Panc1 (cell line): ENCODE measurements around the gene PPIP5K2.

Experiments used
- POLR2AphosphoS5 ChIP-seq: IDR thresholded peaks from 2 replicates; pipeline ENCODE4 v1.6.1; 2012; ENCODE audit warnings: mild to moderate bottlenecking, low read depth, low read length, moderate library complexity
- REST ChIP-seq, 2 experiments: IDR thresholded peaks; 2 replicates each; pipeline ENCODE4 v1.6.1; 2011 to 2012; ENCODE audit warnings: low read depth in 2 of 2, control low read depth in 1 of 2, low read length in 1 of 2, mild to moderate bottlenecking in 1 of 2, moderate library complexity in 1 of 2; ENCODE audit not compliant: insufficient read depth in 1 of 2
- SIN3A ChIP-seq: IDR thresholded peaks from 2 replicates; pipeline ENCODE4 v1.6.1; 2012; ENCODE audit warnings: low read depth, mild to moderate bottlenecking, low read length, moderate library complexity, borderline replicate concordance; ENCODE audit not compliant: insufficient read depth
- TF ChIP-seq, protein P1 (sequence below): fragments of 450-650 bp; IDR thresholded peaks from 2 replicates; pipeline ENCODE4 v1.5.1; 2017; ENCODE audit warnings: mild to moderate bottlenecking

- TF ChIP-seq POLR2AphosphoS5 (no peak), REST (IDR thresholded peaks at IDR 0.05; ENCODE audit: insufficient read depth in 1 of 2, low read depth in 2 of 2, low read length in 1 of 2) (no peak), SIN3A (no peak)
- TF ChIP-seq, protein P1, sequence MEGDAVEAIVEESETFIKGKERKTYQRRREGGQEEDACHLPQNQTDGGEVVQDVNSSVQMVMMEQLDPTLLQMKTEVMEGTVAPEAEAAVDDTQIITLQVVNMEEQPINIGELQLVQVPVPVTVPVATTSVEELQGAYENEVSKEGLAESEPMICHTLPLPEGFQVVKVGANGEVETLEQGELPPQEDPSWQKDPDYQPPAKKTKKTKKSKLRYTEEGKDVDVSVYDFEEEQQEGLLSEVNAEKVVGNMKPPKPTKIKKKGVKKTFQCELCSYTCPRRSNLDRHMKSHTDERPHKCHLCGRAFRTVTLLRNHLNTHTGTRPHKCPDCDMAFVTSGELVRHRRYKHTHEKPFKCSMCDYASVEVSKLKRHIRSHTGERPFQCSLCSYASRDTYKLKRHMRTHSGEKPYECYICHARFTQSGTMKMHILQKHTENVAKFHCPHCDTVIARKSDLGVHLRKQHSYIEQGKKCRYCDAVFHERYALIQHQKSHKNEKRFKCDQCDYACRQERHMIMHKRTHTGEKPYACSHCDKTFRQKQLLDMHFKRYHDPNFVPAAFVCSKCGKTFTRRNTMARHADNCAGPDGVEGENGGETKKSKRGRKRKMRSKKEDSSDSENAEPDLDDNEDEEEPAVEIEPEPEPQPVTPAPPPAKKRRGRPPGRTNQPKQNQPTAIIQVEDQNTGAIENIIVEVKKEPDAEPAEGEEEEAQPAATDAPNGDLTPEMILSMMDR: no peak
Measured at GRCh38 chr5:103111468-103111867, 8.6 kb upstream of the PPIP5K2 start.
